GM21447 (cell line): ENCODE measurements around the gene PRDX2.
"Not testable (repeated sequence)": the region's sequence is repeated elsewhere in the genome, so short reads cannot be mapped to it uniquely, and the experiment has no call there.

Experiments
- ATAC-seq: cut with Tn5 transposase; IDR thresholded peaks from one replicate; pipeline ENCODE4 v1.9.1; 2021; ENCODE audit not compliant: unreplicated experiment

PRDX2 gene

DNA sequence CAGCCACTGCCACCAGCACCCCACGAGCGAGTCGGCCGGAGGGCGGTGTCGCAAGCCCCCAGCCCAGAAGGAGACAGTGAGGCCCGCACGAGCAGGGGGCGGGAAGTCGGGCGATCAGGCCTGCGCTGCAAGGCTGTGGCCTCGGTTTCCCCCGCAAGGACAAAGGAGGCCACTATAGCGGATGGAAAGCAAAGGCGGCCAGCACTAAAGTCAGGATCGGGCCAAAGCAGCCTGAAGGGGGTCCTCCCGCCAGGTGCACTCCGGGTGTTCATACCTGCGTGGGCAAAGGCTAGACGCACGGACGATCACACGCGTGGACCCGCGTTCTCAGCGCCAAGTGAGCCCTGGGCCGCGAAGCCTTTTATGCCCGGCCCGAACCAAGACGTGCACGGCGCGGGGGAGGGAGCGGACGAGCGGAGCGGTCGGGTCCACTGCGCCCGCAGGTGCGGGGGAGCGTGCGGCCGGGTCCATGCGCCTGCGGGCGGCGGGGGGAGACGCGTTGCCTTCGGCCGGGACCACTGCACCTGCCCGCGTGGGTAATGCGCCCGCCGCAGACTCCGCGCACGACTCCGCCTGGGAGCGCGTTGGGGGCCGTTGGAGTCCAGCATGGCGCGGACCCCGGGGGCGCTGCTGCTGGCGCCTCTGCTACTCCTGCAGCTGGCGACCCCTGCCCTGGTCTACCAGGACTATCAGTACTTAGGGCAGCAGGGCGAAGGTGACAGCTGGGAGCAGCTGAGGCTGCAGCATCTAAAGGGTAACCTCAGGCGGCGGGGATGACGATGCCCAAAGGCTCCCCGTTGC lies at the start of gene PRDX2, which contains the start of gene THSD8:
Gene PRDX2 (minus strand): TSS at position 335 of the 801 bp plus-strand sequence. CDS start 539 bp downstream, outside the sequence.
Gene THSD8 (plus strand): TSS at position 604 of the 801 bp plus-strand sequence. CDS start 3 bp downstream, at position 607.
- ATAC-seq = no peak

DNA sequence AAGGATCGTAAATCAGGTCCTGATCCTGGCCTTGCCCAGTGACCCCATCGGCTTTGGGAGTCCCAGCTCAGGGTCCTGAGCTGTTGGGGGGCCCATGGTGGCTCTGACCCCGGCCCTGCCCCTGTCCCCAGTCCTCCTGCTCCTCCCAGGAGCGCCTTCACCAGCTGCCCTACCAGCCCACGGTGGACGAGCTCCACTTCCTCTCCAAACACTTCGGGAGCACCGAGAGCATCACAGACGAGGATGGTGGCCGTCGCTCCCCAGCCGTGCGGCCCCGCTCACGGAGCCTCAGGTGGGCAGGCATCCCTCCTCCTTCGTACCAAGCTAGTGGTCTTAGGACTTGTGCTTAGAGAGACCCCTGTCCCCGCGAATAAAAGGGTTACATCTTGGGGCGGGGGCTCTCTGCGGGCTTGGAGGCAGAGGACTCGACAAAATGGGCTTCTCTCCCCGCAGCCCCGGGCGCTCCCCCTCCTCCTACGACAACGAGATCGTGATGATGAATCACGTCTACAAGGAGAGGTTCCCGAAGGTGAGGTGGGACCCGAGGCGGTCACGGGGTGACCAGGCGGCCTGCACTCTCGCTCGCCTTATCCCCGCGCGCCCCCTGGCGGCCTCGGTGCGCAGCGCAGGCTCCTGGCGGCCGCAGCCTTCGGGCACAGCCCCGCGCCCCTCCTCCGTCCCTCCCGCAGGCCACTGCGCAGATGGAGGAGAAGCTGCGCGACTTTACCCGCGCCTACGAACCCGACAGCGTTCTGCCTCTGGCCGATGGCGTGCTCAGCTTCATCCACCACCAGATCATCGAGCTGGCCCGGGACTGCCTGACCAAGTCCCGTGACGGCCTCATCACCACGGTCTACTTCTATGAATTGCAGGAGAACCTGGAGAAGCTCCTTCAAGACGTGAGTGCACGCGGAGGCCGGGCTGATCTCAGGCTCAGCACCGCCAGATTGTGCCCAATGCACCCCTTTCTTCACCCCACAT lies 45.8 kb upstream of the PRDX2 start:
- no peak for ATAC-seq

DNA sequence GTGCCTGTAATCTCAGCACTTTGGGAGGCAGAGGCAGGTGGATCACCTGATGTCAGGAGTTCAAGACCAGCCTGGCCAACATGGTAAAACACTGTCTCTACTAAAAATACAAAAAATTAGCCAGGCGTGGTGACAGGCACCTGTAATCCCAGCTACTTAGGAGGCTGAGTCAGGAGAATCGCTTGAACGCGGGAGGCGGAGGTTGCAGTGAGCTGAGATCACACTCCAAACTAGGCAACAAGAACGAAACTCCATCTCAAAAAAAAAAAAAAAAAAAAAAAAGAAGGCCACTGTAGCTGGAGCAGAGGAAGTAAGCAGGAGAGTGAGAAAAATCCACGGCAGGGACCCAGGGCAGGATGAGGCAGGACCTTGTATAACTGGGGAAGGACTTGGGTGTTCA lies 45.0 kb upstream of the PRDX2 start:
- ATAC-seq = not testable (repeated sequence)

DNA sequence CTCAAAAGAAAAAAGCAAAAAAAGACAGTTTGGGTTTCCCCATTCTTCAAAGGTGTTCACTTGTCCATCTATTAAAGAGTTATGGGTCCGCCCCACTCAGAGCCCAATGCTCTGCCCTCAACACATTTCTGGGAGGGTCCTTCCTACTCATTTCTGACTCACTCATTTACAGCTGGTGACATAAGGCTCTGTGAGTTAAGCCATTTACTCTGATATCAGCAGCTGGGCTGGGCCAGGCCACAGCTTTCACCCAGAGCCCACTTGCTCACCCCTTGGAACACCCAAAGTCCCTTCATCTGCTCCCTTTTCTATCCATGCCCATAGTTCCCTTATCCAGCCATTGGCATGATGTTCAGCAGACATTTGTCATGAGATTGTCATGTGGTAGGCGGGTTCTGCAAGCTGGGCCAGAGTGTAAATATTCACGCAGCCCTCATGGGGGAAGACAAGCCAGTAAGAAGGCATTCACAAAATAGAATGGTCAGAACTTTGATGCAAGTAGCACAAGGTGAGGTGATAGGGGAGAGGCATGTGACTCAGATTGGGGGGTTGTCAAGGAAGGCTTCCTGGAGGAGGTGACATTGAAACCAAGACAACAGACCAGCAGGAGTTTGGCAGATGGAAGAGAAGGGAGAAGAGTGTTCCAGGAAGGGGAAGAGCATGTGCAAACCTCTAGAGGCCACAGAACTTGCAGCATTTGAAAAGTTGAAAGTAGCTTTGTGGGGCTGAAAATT lies 42.6 kb upstream of the PRDX2 start:
- no peak for ATAC-seq

DNA sequence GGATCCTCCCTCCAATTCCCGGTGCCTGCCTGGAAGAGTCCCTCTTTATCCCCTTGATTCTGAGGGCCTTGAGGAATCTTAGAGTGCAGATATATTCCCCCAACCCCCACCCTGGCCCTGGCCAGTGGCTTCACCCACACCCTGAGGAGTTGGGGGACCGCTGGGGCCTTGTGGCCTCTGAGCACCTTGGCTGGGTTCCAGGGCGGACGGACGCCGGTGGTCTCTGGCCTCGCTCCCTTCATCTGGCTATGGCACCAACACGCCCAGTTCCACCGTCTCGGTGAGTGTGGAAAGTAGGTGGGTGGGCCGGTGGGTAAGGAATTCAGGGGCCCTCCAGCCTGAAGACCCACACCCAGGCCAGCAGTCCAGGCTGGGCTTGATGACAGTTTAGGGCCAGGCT lies 41.7 kb upstream of the PRDX2 start:
- no peak for ATAC-seq

DNA sequence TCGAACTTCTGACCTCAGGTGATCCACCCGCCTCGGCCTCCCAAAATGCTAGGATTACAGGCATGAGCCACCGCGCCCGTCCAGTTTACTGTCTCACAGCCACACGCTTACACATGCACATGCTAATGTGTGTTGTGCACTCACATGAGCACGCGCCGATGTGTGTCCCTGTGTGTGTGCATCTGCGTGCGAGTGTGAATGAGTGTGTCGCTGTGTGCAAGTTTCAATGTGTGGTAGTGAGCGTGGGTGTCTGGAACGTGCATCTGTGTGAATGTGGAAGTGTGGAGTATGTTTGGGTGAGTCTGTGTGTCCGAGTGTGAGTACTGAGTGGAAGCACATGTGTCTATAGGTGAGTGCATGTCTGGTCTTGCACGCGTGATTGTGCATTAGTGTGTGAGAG lies 40.9 kb upstream of the PRDX2 start:
- ATAC-seq = no peak

DNA sequence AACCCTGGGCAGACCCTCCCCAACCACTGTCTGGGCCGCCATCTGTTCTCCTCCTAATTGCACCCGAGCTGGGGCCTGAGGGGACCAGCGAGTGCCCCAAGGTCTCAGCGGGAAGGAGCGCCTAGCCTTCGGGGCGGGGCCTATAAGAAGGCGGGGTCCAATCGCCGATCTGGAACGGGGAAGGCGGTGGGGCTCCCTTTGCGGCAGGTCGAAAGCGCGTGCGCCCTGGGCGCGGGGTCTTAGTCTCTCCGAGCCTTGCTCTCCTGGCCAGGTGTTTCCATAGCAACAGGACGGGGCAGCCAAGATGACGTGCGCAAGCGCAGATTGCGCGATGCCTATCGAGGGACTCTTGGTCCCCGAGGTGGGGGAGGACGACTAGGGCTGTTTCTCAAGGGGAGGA lies 39.5 kb upstream of the PRDX2 start:
- no peak for ATAC-seq

DNA sequence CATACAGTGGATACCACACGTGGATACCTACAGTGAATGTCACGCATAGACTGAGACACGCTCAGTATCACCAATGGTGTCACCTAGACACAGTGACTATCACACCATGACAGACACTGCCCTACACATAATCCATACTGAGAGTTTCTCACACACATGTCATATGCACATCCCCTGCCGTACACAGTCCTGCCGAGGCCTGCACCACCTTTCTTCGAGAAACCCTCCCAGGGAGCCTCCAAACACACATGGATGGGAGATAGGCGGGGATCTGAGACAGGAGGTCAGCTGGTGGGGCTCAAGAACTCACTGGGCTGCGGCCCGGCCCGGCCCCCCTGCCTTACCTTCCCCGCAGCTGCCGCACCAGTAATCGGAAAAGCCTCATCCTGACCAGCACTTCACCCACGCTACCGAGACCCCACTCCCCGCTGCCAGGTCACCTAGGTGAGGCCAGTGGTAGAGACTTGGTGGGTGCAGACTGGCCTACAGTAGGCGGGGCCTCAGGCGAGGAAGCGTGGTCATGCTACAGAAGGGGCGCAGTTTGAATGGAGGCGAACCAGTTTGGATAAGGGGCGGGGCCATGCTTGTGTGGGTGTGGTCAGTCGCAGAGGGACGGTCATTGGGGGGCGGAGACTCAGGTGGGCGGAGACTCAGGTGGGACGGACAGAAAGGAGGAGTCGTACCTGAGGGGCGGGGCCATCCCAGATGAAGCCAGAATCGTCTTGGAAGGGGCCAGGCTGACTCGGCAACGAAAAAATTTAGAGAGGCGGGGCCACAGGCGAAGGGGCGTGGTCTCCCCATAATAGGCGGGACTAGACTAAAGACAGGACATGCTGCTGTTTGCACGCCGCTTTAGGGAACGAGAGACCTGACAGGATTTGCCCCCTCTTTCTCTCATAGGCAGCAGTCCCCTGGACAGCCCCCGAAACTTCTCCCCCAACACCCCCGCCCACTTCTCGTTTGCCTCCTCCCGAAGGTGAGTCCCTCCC lies 38.8 kb upstream of the PRDX2 start:
- ATAC-seq = no peak

DNA sequence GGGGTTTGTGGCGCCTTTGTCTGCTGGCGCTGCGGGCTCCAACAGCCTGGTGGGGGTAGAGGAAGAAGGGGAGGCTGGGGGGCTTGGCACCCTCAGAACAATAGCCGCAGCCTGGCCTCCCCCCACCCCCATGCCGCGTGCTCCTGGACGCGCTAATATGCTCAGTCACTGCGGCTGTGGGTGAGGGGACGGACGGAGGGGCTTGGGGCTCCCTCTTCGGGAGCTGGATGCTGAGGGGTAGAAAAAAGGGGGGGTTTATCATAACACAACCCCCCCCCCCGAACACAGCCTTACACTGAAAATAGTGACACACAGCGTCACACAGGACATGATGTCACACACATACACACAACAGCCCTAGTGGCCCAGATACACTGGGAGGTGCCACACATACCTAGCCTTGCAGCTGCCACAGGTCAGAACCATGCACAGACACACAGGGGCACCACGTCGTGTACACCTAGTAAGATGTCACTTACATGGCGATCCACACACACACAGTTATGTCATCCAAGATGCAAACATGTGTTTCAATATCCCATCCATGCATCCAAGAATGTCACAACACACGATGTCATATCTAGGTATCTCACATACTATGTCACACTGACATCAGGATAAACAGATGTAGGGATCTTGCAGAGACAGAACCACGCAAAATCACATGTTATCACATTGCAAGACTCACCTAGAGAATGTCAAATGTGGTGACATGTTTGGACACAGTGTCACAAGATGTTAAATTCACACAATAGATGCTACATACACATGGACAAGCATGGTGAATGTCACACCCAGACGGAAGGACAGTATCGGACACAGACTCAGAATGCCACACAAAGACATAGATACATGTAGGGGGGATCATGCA lies 37.5 kb upstream of the PRDX2 start:
- ATAC-seq = no peak

DNA sequence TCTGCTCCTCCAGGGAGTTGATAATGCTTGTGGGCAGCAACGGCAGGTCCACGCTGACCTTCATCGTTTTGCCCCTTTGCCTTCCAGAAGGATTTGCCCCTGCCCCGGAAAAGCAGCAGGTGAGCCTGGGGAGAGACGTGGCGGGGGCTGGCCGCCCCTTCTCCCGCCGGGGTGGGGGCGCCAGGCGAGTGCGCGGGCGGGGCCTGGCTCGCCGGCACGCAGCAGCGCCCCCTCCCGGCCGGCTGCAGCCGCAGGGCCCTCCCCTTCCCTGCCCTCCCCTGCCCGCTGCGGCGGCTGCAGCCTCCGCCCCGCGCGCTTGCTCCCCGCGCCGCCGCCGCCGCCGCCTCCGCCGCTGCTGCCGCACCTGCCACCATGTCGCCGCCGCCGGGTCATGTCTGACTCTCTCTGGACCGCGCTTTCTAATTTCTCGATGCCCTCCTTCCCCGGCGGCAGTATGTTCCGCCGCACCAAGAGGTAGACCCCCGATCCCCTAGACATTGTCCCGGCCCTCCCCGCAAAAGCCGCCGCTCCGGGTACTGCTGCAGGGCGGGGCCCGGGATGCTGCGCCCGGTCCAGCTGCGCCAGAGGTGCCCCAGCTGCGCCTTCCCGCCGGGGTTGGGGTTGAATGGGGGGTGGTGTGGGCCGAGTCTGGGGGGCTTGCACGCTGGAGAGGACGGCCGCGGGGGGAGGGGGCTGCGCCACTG lies 36.7 kb upstream of the PRDX2 start, which contains the start of gene MAST1:
Gene MAST1 (plus strand): TSS at position 334 of the 704 bp plus-strand sequence. CDS start 58 bp downstream, at position 392.
- ATAC-seq = no peak

DNA sequence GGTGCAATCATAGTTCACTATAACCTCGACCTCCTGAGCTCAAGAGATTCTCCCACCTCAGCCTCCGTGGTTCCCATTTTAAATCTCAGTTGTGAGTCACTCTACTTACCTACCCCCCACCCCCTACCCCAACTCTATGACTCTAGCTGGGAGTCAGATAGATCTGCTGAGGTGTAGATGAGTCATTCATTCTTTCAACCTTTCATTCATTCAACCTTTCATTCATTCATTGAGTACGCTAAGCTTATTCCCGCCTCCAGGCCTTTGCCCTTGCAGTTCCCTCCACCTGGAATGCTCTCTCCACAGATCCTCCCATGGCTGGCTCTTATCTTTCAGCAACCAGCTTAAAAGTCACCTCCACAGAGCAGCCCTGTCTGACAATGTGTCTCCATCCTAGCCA lies 35.6 kb upstream of the PRDX2 start:
- no peak for ATAC-seq

DNA sequence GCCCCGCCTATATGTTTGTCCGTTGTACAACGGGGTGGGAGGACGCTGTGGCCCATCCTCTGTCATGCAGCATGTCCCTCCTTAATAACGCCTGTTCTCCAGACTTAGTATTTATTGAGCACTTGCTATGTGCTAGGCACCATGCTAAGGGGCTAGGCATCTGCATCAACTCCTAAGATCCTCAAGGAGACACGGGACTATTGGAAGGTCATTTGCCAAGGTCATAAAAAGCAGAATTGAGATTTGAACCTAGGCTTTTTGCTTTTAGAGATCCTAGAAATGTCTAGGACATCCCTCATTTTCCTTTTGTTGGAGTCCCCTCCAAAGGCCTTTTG lies 34.9 kb upstream of the PRDX2 start:
- ATAC-seq = no peak

DNA sequence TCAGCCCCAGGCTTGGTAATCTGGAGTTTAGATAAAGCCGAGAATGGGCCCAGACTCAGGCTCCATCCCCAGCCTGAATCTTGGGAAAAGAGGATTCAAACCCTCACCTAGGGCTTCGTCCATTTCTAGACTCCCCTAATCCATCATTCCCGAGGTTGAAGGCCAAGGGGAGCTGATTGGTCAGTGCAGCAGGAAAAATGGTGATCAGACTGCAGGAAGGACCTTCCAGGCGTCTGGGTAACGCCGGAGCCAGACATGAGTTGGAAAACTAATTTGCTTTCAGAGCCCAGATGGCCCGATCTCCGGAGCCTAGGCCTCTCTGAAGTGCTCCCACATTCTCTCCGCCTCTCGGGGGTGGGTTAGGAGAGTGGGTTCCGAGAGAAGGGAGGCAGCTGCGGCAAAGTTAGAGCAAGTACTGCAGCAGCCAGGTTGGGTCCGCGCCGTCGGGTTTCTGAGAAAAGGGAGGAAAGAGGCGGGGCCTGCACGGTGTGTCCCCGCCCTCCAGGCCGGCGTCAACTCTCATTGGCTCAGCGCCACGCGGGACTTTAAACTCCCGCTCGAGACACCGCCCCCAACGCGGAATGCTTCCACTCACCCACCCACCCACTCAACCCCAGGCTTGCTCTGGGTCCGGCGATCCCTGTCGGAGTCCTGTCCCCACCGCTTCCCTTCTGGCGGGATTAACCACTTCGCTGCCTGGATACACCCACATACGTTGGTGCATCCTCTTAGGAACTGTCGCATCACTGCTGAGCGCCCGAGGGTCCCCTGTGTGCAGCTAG lies 33.6 kb upstream of the PRDX2 start:
- ATAC-seq = no peak

DNA sequence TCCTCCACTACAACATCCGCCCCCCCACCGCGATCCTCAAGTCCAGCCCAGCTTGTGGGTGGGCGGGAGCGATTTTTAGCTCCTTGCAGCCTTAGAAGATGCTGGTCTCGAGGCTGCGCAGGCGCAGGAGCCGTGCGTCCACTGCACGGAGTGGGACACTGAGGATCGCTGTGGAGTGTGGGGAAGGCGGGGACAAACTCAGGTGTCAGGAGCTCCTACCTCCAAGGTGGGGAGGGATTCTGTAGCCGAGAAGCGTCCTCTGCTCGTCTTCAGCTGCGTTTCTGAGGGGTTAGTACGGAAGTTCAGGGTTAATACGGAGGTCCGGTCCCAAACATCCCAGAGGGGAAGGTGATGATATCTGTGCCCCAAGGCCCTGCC lies 33.0 kb upstream of the PRDX2 start, which contains the start of gene RTBDN:
Gene RTBDN (minus strand): TSS at position 14 of the 378 bp plus-strand sequence. CDS start 4,600 bp downstream, outside the sequence.
- no peak for ATAC-seq

DNA sequence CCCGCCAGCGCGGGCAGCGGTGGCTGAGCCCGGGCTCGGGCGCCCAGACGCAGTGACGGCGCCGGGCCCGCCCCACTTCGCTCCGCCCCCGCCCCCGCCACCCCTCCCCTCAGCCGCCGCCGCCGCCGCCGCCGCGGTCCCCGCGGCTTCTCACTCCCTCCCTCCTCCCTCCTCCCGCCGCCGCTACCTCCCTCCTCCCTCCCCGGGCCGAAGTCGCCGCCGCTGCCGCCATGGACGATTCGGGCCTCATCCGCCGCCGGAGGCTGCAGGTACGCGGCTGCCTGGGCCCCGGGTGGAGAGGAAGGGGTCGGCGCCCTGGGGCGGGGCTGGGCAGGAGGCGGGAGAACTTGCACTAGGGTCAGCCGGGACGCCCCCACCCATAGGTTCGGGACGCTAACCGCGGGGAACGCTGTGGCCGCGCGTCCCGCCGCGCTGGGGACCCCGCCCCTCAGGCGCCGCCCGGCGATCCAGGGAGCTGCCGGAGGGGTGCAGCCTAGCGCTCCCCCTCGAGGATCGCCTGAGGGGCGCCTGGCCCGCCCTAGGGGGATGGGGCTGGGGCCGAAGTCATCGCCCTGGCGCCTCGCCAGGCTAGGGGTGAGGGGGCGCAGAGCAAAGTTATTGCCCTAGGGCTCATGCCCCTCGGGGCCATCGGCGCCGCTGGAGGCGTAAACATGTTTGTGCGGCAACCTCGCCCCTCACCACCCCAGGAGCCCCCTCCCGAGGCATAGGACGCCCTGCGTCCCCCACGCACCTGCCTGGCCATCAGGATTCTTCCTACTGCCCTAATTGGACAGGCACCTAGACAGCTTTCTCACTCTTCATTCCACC lies 32.4 kb upstream of the PRDX2 start:
- ATAC-seq = no peak

DNA sequence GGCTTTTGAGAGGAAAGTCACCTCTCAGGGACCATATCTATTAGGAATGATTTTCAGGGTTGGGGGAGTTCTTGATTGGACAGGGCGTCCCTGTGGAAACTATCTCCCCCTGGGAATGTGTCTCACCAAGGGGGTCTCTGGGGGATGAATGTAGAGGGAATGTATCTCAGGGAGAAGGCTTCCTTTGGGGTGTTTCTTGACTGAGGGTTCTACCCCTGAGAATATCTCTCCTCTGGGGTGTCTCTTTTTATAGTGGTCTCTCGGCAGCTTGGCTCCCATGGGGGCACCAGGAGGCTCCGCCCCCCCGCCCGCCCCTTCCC lies 31.8 kb upstream of the PRDX2 start:
- ATAC-seq = no peak

DNA sequence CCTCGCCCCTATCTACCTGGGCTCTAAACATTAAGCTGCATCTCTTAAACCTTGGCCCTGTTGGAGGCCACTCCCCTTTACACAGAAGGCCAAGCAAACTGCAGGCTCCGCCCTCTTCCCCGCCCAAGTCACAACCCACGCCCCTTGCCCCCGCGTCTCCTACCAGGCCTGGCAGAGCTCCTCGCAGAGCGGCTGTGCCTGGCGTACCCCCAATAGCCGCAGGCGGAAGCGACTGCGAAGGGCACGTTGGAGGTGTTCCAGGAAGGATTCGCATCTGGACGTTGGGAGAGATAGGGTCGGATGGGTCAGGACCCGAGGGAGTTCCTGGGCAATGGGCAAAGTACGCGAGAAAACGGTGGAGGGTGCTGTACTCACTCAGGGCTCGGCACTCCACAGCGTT lies 26.9 kb upstream of the PRDX2 start:
- no peak for ATAC-seq
